Hepatocyte (in vitro differentiated cells): ENCODE results near the gene PSPH. TPM values are rescaled to one million over a fixed set of nuclear protein-coding genes. Genes with fewer than 3 reads are reported as not detected.
"Not testable (repeated sequence)": the region's sequence is repeated elsewhere in the genome, so short reads cannot be mapped to it uniquely, and the experiment has no call there.

Source experiments
- DNase-seq: peaks from one replicate; pipeline ENCODE4 v3.0.0-alpha.2; 2016; ENCODE audit warnings: low spot score
- H2AFZ ChIP-seq: fragments of 200-600 bp; sonication (generic); 2 replicates; pipeline ENCODE4 v1.6.0; 2016; ENCODE audit warnings: antibody characterized with exemption, mild to moderate bottlenecking
- H3K27ac ChIP-seq: fragments of 200-600 bp; sonication (generic); 2 replicates; pipeline ENCODE4 v1.5.1; 2016; ENCODE audit warnings: mild to moderate bottlenecking
- H3K27me3 ChIP-seq: fragments of 200-600 bp; sonication (generic); 2 replicates; pipeline ENCODE4 v1.6.1; 2016
- H3K36me3 ChIP-seq: fragments of 200-600 bp; sonication (generic); replicated peaks from 2 replicates; pipeline ENCODE4 v1.5.1; 2016; ENCODE audit warnings: low read depth; ENCODE audit not compliant: insufficient read depth
- H3K4me1 ChIP-seq: fragments of 200-600 bp; sonication (generic); 2 replicates; pipeline ENCODE4 v1.5.1; 2016; ENCODE audit warnings: mild to moderate bottlenecking, moderate library complexity; ENCODE audit not compliant: insufficient read depth
- H3K4me2 ChIP-seq: fragments of 200-600 bp; sonication (generic); 2 replicates; pipeline ENCODE4 v1.6.0; 2016
- H3K4me3 ChIP-seq: fragments of 200-600 bp; sonication (generic); 2 replicates; pipeline ENCODE4 v1.5.1; 2016; ENCODE audit warnings: mild to moderate bottlenecking
- H3K79me2 ChIP-seq: fragments of 200-600 bp; sonication (generic); 2 replicates; pipeline ENCODE4 v1.6.0; 2017; ENCODE audit warnings: mild to moderate bottlenecking
- H3K9me2 ChIP-seq: fragments of 200-600 bp; sonication (generic); replicated peaks from 2 replicates; pipeline ENCODE4 v1.6.0; 2017; ENCODE audit warnings: mild to moderate bottlenecking; ENCODE audit not compliant: insufficient read depth
- H3K9me3 ChIP-seq: fragments of 200-600 bp; sonication (generic); 2 replicates; pipeline ENCODE4 v1.5.1; 2016; ENCODE audit warnings: low read depth, mild to moderate bottlenecking
- H4K20me1 ChIP-seq: fragments of 200-600 bp; sonication (generic); 2 replicates; pipeline ENCODE4 v1.6.0; 2016; ENCODE audit warnings: mild to moderate bottlenecking; ENCODE audit not compliant: insufficient read depth, poor library complexity, severe bottlenecking
- CTCF ChIP-seq: fragments of 200-600 bp; sonication (generic); IDR thresholded peaks from 2 replicates; pipeline ENCODE4 v1.5.1; 2016; ENCODE audit warnings: antibody characterized with exemption, mild to moderate bottlenecking; ENCODE audit not compliant: poor library complexity
- EZH2 ChIP-seq: fragments of 200-600 bp; sonication (generic); IDR thresholded peaks from 2 replicates; pipeline ENCODE4 v1.6.1; 2016; ENCODE audit warnings: antibody characterized with exemption, mild to moderate bottlenecking, borderline replicate concordance
- EZH2phosphoT487 ChIP-seq: fragments of 200-600 bp; sonication (generic); IDR thresholded peaks from one replicate; pipeline ENCODE4 v1.6.1; 2018; ENCODE audit warnings: antibody characterized with exemption, mild to moderate bottlenecking, low read depth, moderate library complexity; ENCODE audit not compliant: unreplicated experiment, severe bottlenecking
- WGBS: methylation state at CpG from one replicate; pipeline ENCODE4 v1.1.6; 2016; ENCODE audit warnings: low lambda C conversion rate; ENCODE audit errors: missing lambda C conversion rate; 5-methylcytosine and 5-hydroxymethylcytosine counted together
- polyA plus RNA-seq: library from polyadenylated mRNA; unstranded; fragments of >200 nt; fragmentation: Nextera tagmentation; extraction: Ambion mirVana; gene quantifications from 2 replicates; pipeline ENCODE4 v1.2.1, GENCODE V29; 2016
- total RNA-seq: library from RNA; depleted of rRNA; stranded (reverse); fragments of >200 nt; gene quantifications from 2 replicates; pipeline ENCODE4 v1.2.3, GENCODE V29; 2014

Gene PSPH
- total and polyA plus RNA-seq, 2 experiments from 2014 or later, result 48.0 to 160 TPM

- H2AFZ ChIP-seq, result no peak overlapping the region
- no peaks in the 10 kb centered on the region for H3K9me2 ChIP-seq
- no peaks in the 10 kb centered on the region for H4K20me1 ChIP-seq
- H3K27ac ChIP-seq, result no peak overlapping the region
- H3K4me1 ChIP-seq, result peaks cover 17% of the 10 kb centered on the region
- no peak for DNase-seq
- TF ChIP-seq EZH2phosphoT487 (no peak), CTCF (no peak), EZH2 (no peak)
- H3K27me3 ChIP-seq, result no peaks in the 10 kb centered on the region
- peaks cover 70% of the 10 kb centered on the region for H3K79me2 ChIP-seq
- peak overlapping the region; percentile 90 for H3K4me2 ChIP-seq
- no peaks in the 10 kb centered on the region for H3K9me3 ChIP-seq
- no peak overlapping the region for H3K4me3 ChIP-seq
- 91% methylated on average over 2 of the region's 2 CpGs for WGBS
- peaks cover 10% of the 10 kb centered on the region for H3K36me3 ChIP-seq
Observed at GRCh38 chr7:56053993-56054392, 2.7 kb upstream of the PSPH start.

GRCh38 chr7:56053379-56053778 lies 2.1 kb upstream of the PSPH start:
- TF ChIP-seq CTCF (no peak), EZH2phosphoT487 (no peak), EZH2 (no peak)
- no peaks in the 10 kb centered on the region for H3K27me3 ChIP-seq
- peak overlapping the region; percentile 90 for H3K4me2 ChIP-seq
- H3K36me3 ChIP-seq, result peaks cover 10% of the 10 kb centered on the region
- H3K9me3 ChIP-seq, result no peaks in the 10 kb centered on the region
- peak overlapping the region; percentile 96 for H3K27ac ChIP-seq
- peaks cover 21% of the 10 kb centered on the region for H3K4me1 ChIP-seq
- 87% methylated on average over 9 of the region's 9 CpGs for WGBS
- H3K4me3 ChIP-seq, result no peak overlapping the region
- no peaks in the 10 kb centered on the region for H4K20me1 ChIP-seq
- H3K79me2 ChIP-seq, result peaks cover 70% of the 10 kb centered on the region
- DNase-seq, result no peak
- H2AFZ ChIP-seq, result no peak overlapping the region
- no peaks in the 10 kb centered on the region for H3K9me2 ChIP-seq

- 1% methylated on average over 9 of the region's 9 CpGs for WGBS
- H3K27ac ChIP-seq, result peak overlapping the region; percentile 95
- no peaks in the 10 kb centered on the region for H3K9me3 ChIP-seq
- no peaks in the 10 kb centered on the region for H3K36me3 ChIP-seq
- H3K4me3 ChIP-seq, result peak overlapping the region; percentile 64
- TF ChIP-seq EZH2phosphoT487, result no peak
- TF ChIP-seq CTCF, result no peak
- TF ChIP-seq EZH2, result no peak
- no peaks in the 10 kb centered on the region for H4K20me1 ChIP-seq
- no peaks in the 10 kb centered on the region for H3K9me2 ChIP-seq
- DNase-seq, result no peak
- peak overlapping the region; percentile 83 for H3K4me2 ChIP-seq
- no peaks in the 10 kb centered on the region for H3K27me3 ChIP-seq
- H3K4me1 ChIP-seq, result peaks cover 40% of the 10 kb centered on the region
- peak overlapping the region; percentile 60 for H2AFZ ChIP-seq
- H3K79me2 ChIP-seq, result peaks cover 62% of the 10 kb centered on the region
Observed at GRCh38 chr7:56051053-56051338, 248 bp downstream of the PSPH start.

- not testable (repeated sequence) for H3K36me3 ChIP-seq, H3K9me2 ChIP-seq, H3K9me3 ChIP-seq, H4K20me1 ChIP-seq, H3K4me3 ChIP-seq, H3K27me3 ChIP-seq, H2AFZ ChIP-seq, H3K4me2 ChIP-seq
- Histone ChIP-seq H3K79me2 (peaks cover 55% of the 10 kb centered on the region), H3K4me1 (peaks cover 40% of the 10 kb centered on the region), H3K27ac (peak overlapping the region; percentile 90)
- WGBS, result 63% methylated on average over 8 of the region's 8 CpGs
- DNase-seq, result peak; percentile 30
Observed at GRCh38 chr7:56048763-56049162, 2.5 kb downstream of the PSPH start.
